DMS114 treated with DMSO at 0.1 percent for 48 hours (cell line): ENCODE measurements around the gene KCNMB1.

ENCODE experiments used
- DNase-seq: peaks from one replicate; lab custom pipeline; 2025; ENCODE audit not compliant: unreplicated experiment; lab: John Stamatoyannopoulos, UW

Gene KCNMB1

GRCh38 chr5:170416526-170416925 lies 27.4 kb upstream of the KCNMB1 start:
- DNase-seq: no peak

DNA sequence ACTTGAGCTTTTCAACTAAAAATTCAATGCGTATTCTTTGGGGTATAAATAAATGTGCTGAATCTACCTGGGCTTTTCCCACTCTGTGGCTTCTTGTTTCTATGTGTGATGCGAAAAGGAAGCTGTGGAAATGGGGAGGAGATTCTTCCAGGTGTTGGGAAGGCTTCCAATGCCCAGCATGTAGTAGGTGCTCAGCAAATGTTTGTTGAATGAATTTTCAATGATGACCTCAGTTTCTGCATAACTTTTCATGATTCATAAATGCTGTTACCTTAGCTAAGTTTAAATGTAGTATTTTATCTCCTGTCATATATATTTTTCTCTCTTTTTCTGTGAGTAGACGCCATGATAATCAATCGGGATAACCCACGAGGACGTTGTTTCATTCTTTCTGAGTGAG lies 25.6 kb upstream of the KCNMB1 start:
- no peak for DNase-seq

DNA sequence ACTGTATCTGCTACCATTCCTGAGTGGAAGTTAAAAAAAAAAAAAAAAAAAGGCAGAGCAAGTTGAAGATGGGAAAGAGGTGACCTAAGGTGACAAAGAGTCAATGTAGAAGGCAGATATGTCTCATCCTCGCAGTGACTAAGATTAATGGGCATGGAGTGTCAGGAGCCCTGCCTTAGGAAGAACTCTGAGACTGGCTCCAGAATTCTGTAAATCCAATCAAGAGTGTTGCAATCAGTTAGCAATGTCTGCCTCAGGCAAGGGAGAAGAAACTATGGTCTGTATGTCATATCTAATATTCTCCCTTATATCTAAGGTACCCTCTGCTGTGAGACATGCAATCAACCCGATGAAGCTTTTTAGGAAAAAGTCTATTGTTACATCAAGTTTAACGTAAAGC lies 24.7 kb upstream of the KCNMB1 start:
- no peak for DNase-seq

DNA sequence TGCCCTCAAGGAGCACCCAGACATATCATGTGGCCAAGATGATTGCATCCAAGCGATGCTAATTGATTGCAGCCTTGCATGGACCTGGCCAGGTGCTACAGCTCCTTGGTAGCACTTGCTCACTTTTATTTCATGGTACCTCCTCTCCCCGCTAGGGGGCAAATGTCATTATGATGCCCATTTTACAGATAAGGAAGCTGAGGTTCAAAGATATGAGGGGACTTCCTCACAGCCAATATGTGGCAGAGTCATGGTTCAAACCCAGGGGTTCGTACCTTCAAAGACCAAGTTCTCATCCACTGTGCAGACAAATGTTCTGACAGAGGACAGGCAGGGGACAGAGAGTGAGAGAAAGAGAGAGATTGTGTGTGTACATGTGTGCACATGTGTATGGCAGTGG lies 21.9 kb upstream of the KCNMB1 start:
- no peak for DNase-seq

DNA sequence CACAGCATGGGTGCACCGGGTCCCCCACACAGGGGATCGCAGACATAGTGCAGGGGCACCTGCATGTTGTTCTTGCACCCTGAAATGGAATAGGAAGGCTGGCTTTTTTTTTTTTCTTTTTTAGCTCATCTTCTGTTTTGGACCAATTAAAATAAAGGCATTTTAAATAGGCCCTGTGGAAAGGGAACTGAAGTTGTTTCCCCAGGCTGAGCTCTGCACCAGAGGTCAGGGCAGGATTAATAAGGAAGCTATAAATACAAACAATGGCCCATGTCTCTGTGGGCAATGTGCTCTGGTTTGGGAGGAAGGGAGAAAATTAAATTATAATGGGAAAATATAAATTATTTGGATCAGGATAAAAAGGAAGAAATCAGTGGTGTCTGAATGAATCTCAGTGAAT lies 21.2 kb upstream of the KCNMB1 start:
- no peak for DNase-seq

DNA sequence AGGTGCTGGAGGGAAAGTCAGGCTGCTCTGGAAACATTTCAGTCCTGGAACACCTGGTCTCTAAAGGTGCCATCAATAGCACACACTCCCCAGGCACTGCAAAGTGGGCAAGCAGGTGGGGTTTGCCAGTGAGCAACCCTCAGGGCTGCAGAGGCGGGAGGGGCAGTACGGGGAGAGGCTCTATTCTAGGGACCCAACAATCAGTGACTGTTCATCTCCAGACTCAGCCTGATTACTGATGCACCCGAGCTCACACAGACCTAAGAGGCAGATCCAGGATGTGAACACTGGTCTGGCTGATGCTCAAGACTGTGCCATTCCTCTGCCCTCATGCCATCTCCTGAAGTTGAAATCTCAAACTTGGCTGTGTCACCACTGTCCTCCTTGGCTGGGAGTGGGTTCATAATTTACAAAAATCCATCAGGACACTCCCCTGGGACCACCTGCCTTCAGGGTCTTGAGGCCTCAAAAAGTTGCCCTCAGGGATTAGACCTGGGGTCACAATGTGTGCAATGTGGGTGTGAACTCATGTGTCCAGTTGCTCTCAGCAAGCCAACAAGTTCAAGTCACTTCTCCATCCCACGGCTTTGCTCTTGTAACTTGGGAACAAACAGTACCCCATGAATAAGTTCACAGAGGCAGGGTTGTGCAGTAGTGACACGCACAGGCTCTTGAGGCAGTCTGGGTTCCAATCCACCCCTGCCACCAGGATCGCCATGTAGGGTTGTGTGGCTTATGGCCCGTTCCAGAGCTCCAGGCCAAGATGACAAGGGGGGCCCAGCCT lies 19.9 kb upstream of the KCNMB1 start:
- DNase-seq: no peak

- no peak for DNase-seq
Observed at GRCh38 chr5:170408226-170408625, 19.1 kb upstream of the KCNMB1 start.

DNA sequence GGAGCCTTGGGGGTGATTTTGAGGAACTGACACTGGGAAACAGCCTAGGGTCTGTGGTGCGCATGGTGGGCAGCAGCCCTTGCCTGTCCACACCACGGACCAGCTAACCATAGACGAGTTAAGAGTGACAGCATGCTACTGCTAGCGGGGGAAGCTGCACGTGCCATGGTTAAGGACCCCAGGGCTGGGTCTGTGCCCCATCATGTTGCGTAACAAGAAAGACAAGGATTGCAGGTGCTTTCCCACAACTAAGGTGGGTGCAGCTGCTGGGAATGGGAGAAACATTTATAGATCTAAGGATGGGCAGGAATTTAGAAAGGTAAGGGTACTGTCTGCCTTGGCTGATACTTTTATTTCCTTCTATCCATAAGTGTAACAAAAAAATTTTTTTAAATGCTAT lies 17.9 kb upstream of the KCNMB1 start:
- DNase-seq: no peak

DNA sequence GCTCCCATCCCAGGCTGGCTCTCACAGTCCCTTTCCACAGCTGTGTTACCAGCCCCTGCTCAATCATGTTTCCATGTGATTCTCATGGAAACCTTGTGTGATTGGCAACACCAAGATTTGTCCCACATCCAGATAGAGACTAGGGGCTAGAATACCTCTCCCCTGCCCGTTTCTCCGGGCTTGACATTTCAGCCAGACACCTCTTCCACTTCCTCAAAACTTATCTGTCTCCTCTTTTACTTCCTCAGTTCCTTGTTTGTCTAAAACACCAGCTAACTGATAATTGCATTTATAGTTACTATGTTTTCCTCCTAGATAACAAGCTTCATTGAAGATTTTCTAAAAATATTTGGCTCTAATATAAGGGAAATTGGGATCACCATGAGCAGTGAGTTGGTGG lies 16.6 kb upstream of the KCNMB1 start:
- no peak for DNase-seq

DNA sequence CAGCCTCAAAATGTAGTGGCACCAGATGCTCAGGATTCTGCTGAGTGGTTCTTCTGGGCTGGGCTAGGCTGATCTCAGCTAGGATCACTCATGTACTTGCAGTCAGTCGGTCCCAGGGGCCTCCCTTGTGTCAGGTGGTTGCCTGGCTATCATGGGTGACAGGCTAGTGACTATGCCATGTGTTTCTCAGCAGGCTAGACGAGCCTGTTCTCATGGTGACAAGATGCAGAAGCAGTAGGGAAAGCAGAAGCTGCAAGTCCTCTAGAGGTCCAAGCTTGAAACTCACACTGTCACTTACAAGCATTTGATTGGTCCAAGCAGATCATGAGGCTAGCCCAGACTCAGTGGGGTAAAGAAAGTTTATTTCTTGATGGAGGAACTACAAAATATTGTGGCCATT lies 15.2 kb upstream of the KCNMB1 start:
- no peak for DNase-seq

GRCh38 chr5:170403675-170404074 lies 14.5 kb upstream of the KCNMB1 start:
- no peak for DNase-seq

DNA sequence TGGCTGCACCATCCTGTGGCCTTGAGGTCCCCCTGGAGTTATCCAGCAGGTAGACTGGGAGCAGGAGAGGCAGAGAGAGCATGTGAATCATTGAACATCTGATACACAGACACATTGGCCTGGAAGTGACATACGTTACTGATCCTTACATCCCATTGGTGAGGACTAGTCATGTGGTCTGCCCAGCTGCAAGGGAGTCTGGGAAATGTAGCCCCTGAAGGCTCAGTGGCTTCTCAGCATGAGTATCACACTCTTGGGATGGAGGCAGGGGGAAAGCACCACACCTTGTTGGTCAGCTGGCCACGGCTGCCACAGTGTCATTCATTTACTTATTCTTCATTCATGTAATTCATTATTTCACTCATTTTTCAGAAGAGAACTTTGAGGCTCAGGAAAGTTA lies 13.3 kb upstream of the KCNMB1 start:
- no peak for DNase-seq

DNA sequence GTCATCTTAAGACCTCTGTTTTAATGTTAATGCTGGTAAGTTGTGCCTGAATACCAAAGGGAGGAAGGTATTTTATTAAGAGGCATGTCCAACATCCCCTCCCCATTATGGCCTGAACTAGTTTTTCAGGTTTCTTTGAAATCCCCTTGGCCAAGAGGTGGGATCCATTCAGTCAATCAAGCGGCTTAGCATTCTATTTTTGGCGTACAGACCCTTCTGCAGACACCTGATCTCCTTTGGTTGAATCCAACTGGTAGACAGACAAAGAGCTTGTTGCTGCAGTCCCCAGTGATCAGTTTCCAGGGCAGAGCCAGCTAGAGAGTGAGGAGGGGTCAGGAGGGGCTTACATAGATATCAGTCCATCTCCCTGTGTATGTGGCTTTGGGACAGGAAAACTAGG lies 7.9 kb upstream of the KCNMB1 start:
- no peak for DNase-seq

GRCh38 chr5:170393958-170394357 lies 4.8 kb upstream of the KCNMB1 start:
- DNase-seq: no peak

GRCh38 chr5:170393235-170393634 lies 4.1 kb upstream of the KCNMB1 start:
- DNase-seq: no peak

- DNase-seq: no peak
Observed at GRCh38 chr5:170390472-170390871, 1.3 kb upstream of the KCNMB1 start.

DNA sequence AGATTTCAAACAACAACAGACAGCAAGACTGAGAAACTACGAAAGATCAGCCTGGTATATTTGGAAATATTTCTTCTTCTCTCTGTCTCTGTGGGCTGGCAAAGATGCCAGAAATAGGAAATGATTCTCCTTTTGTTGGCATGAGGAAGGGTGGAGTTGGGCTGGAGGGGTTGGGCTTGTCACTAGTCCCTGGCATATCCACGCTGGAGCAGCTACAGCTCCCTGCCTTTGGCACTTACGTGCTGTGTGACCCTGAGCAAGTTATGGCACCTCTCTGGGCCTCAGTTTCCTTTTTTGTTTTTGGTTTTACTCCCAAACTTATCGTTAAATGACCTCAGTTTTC lies 354 bp upstream of the KCNMB1 start:
- no peak for DNase-seq

- no peak for DNase-seq
Observed at GRCh38 chr5:170387775-170388639, 1.2 kb downstream of the KCNMB1 start.

GRCh38 chr5:170386743-170387395 lies 2.3 kb downstream of the KCNMB1 start:
- DNase-seq: no peak

DNA sequence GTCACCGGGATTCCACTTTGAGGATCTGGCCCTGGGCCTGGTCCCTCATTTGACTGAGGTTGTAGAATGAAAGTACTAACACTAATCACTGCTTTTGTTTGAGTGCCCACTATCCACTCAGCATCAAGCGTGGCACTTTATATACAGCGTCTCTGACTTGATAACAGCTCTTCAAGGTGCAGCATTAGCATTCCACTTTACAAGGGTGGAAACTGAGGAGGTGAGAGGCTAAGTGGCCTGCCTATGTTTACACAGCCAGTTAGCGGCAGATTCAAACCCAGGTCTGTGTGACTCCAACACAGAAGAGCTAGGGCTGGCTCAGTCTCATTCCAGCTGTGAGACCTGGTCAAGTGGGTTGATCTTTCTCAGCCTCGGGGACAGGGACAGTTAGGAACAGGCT lies 5.9 kb downstream of the KCNMB1 start:
- DNase-seq: no peak

DNA sequence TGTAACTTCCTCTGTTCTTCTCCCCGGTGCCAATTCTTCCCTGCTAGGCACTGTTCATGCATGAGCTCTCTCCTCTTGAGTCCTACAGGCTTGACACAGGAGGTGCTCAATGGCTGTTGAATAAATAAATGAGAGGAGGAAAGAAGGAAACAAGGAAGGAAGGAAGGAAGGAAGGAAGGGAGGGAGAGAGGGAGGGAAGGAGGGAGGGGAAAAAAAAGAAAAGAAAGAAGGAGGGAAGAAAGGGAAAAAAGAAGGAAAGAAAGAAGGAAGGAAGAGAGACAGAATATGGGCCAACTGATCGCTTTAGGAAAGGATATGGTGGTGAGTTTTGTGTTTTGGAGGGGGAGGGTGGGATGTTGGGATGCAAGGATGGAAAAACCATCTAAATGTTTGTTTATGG lies 6.4 kb downstream of the KCNMB1 start:
- no peak for DNase-seq

DNA sequence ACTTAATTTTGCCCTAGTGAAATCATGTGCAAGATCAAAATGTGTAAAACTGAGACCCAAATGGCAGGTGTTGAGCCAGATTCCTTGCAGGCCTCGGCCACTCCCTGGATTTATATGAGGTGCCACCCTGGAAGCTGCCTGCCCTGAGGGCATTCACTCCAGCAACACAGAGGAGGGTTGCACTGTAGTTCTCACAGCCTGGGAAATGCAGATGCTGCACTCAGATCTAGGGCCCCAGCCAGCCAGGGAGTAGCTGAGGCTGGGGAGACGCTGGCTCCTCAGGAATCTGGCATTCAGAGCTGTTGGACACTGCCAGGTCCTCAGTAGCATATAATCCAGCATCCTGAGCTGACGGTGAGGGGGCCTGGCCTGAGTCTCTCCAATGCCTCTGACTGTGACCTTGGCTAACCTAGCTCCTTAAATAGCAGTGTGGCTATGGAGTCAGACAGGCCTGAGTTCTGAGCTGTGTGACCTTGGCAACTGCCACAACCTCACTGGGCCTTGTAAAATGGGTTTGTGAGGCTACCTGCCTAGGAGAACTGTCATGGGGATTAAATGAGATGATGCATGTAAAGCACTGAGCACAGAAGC lies 8.7 kb downstream of the KCNMB1 start:
- DNase-seq: no peak
